Measurements from ENCODE around the gene ZCCHC8. TPM values are rescaled to one million over a fixed set of nuclear protein-coding genes. Genes with fewer than 3 reads are reported as not detected.
A peak's percentile ranks its signal among the peaks of the same experiment; 100 is the strongest.

ZCCHC8 gene
- total and polyA plus RNA-seq, 2 donors (not counting 1 experiment from before 2014, with no cell fraction given) = 30.0 to 56.2 TPM

DNA sequence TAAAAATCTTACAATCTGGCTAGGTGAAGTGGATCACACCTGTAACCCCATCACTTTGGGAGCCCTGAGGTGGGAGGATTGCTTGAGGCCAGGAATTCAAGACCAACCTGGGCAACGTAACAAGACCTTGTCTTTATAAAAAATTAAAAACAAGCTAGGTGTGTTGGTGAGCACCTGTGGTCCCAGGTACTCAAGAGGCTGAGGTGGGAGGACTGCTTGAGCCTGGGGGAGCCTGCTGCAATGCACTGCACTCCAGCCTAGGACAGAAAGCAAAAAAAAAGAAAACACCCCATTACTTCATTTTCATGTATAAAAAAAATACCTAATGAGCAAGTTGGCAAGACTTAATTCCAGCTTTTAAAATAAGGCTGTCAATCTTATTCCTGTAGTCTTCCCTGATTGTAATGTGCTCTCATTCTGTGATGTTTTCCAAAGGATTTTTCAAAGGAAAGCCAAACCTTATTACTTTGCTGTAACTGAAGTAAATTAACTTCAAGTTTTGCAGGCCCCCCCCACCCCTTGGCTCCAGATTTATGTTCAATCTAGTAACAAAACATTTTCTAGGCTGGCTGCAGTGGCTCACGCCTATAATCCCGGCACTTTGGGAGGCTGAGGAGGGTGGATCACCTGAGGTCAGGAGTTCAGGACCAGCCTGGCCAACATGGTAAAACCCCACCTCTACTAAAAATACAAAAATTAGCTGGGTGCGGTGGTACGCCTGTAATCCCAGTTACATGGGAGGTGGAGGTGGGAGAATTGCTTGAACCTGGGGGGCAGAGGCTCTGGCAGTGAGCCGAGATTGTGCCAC, 3.3 kb upstream of the ZCCHC8 start:
- TF ChIP-seq, protein P1, sequence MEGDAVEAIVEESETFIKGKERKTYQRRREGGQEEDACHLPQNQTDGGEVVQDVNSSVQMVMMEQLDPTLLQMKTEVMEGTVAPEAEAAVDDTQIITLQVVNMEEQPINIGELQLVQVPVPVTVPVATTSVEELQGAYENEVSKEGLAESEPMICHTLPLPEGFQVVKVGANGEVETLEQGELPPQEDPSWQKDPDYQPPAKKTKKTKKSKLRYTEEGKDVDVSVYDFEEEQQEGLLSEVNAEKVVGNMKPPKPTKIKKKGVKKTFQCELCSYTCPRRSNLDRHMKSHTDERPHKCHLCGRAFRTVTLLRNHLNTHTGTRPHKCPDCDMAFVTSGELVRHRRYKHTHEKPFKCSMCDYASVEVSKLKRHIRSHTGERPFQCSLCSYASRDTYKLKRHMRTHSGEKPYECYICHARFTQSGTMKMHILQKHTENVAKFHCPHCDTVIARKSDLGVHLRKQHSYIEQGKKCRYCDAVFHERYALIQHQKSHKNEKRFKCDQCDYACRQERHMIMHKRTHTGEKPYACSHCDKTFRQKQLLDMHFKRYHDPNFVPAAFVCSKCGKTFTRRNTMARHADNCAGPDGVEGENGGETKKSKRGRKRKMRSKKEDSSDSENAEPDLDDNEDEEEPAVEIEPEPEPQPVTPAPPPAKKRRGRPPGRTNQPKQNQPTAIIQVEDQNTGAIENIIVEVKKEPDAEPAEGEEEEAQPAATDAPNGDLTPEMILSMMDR (IDR thresholded peaks at IDR 0.05) = no peak
- no peak for TF ChIP-seq EZH2 (IDR thresholded peaks at IDR 0.05; ENCODE audit: borderline replicate concordance, insufficient read depth, low read depth, low read length, poor library complexity, severe bottlenecking)
- intact Hi-C loops (cut with micrococcal nuclease) = loop anchor here (10.0 kb wide), 1 partner anchor 699 kb away; the partner anchor contains the start of gene SETD1B
- H3K27ac Mint-ChIP-seq = peak overlapping the region; percentile 59
- no peak overlapping the region for H3K9ac ChIP-seq (ENCODE audit: low read length)
- ChIA-PET CTCF (no interaction called here), POLR2A (interaction anchor here (0.7 to 1.0 kb wide), 2 partner anchors 9 to 22 kb away, joined by 3 to 4 read pairs; partner anchors contain the start of gene RSRC2)
- DNase-seq (no peak), ATAC-seq (ENCODE audit: low read depth) (no peak)
- peaks cover 21% of the 10 kb centered on the region for H3K79me2 ChIP-seq (ENCODE audit: control insufficient read depth, insufficient read depth, low read length)
- no peak overlapping the region for H3K4me2 ChIP-seq (replicated peaks; ENCODE audit: low read depth, low read length, poor library complexity, severe bottlenecking)
- no peaks in the 10 kb centered on the region for H3K9me3 ChIP-seq (ENCODE audit: control extremely low read depth in 1 of 3, control insufficient read depth in 2 of 3, insufficient read depth in 1 of 3, low read length in 2 of 3)
- H3K4me3 Mint-ChIP-seq = no peak overlapping the region
- peaks cover 8% of the 10 kb centered on the region for H4K20me1 ChIP-seq (ENCODE audit: control insufficient read depth, insufficient read depth, low read length, poor library complexity, severe bottlenecking)
- H3K36me3 ChIP-seq (replicated peaks in 1 of 2; ENCODE audit: control extremely low read depth in 1 of 2, control insufficient read depth in 1 of 2, extremely low read depth in 1 of 2, insufficient read depth in 2 of 2, low read length in 1 of 2) = peaks cover 3 to 58% of the 10 kb centered on the region in 2 experiments
- peak overlapping the region in 1 of 2 donors; percentile 22 for H3K27ac ChIP-seq (ENCODE audit: low read length in 2 of 2)
- H3K4me1 ChIP-seq (ENCODE audit: control insufficient read depth in 2 of 2, insufficient read depth in 2 of 2, low read length in 2 of 2) = peaks cover 15 to 27% of the 10 kb centered on the region in 2 donors
- H3K4me1 Mint-ChIP-seq = peaks cover 29% of the 10 kb centered on the region
- no CpG with 5 or more reads among the region's 6 CpGs for WGBS (ENCODE audit: insufficient coverage)
- H3K4me3 ChIP-seq (ENCODE audit: control extremely low read depth in 1 of 5, extremely low read depth in 1 of 5, insufficient read depth in 1 of 5, low read depth in 2 of 5, low read length in 4 of 5) = no peak overlapping the region
- H3K9me3 Mint-ChIP-seq (ENCODE audit: insufficient read depth) = no peaks in the 10 kb centered on the region
- no peaks in the 10 kb centered on the region for H3K27me3 Mint-ChIP-seq
- no peak overlapping the region for H2AFZ ChIP-seq (ENCODE audit: insufficient read depth, low read depth, low read length, poor library complexity, severe bottlenecking)
- no peaks in the 10 kb centered on the region for H3K27me3 ChIP-seq (replicated peaks in 1 of 4; ENCODE audit: control extremely low read depth in 1 of 4, control insufficient read depth in 3 of 4, insufficient read depth in 4 of 4, low read length in 3 of 4)

Measured in B cell (primary cell).